Gastrocnemius medialis (tissue), 4 donors: Measurements from ENCODE around the gene TBX3.

Source experiments
- POLR2A ChIP-seq, 2 donors: fragments of 450-650 bp; IDR thresholded peaks; one replicate each; pipeline ENCODE4 v1.6.1; 2017; ENCODE audit warnings: antibody characterized with exemption in 2 of 2, mild to moderate bottlenecking in 2 of 2, moderate library complexity in 2 of 2
- TF ChIP-seq, protein P1 (sequence below), 5 experiments: fragments of 450-650 bp in 3 of 5; fragments of 200-600 bp in 2 of 5; sonication (generic) in 2 of 5; IDR thresholded peaks in 4 of 5; conservative IDR thresholded peaks in 1 of 5; 1 replicate in 4 of 5; 2 replicates in 1 of 5; pipeline ENCODE4 v1.5.1; 2016 to 2019; ENCODE audit warnings: antibody characterized with exemption in 5 of 5, mild to moderate bottlenecking in 3 of 5, moderate library complexity in 3 of 5

DNA sequence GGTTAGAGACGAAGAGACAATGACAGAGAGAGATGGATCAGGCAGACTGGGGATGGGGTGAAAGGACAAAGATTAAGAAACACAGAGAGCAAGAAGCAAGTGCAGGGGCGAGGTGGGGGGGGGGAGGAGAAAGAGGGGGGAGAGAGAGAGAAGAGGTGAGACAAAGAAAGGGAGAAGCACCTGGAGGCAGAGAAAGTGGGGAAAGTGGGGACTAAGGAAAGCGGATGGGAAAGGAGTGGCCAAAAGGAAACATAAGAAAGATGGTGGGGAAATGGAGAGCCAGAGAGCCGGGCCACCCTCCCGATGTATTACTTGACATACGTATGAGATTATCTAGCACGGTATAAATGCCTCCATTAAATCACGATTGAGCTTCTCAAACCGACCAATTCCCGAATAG lies 18.5 kb upstream of the TBX3 start:
- no peak for TF ChIP-seq POLR2A (IDR thresholded peaks at IDR 0.05)
- TF ChIP-seq, protein P1, sequence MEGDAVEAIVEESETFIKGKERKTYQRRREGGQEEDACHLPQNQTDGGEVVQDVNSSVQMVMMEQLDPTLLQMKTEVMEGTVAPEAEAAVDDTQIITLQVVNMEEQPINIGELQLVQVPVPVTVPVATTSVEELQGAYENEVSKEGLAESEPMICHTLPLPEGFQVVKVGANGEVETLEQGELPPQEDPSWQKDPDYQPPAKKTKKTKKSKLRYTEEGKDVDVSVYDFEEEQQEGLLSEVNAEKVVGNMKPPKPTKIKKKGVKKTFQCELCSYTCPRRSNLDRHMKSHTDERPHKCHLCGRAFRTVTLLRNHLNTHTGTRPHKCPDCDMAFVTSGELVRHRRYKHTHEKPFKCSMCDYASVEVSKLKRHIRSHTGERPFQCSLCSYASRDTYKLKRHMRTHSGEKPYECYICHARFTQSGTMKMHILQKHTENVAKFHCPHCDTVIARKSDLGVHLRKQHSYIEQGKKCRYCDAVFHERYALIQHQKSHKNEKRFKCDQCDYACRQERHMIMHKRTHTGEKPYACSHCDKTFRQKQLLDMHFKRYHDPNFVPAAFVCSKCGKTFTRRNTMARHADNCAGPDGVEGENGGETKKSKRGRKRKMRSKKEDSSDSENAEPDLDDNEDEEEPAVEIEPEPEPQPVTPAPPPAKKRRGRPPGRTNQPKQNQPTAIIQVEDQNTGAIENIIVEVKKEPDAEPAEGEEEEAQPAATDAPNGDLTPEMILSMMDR (IDR thresholded peaks at IDR 0.05 in 4 of 5, conservative IDR thresholded peaks at IDR 0.05 in 1 of 5): no peak
